Fibroblast of mammary gland (primary cell): Measurements from ENCODE around the gene TTYH2.

Source experiments
- DNase-seq: peaks from one replicate; pipeline ENCODE4 v3.0.0-alpha.2; 2010; ENCODE audit warnings: low read depth
- H3K4me3 ChIP-seq: 2 replicates; pipeline ENCODE4 v1.5.1; 2011; ENCODE audit warnings: low read depth, mild to moderate bottlenecking, low read length, moderate library complexity; ENCODE audit not compliant: control insufficient read depth
- TF ChIP-seq, protein P1 (sequence below): conservative IDR thresholded peaks from 2 replicates; pipeline ENCODE4 v1.5.1; 2011; ENCODE audit warnings: low read depth, low read length, inconsistent platforms; ENCODE audit not compliant: control insufficient read depth, insufficient read depth

The TTYH2 gene

DNA sequence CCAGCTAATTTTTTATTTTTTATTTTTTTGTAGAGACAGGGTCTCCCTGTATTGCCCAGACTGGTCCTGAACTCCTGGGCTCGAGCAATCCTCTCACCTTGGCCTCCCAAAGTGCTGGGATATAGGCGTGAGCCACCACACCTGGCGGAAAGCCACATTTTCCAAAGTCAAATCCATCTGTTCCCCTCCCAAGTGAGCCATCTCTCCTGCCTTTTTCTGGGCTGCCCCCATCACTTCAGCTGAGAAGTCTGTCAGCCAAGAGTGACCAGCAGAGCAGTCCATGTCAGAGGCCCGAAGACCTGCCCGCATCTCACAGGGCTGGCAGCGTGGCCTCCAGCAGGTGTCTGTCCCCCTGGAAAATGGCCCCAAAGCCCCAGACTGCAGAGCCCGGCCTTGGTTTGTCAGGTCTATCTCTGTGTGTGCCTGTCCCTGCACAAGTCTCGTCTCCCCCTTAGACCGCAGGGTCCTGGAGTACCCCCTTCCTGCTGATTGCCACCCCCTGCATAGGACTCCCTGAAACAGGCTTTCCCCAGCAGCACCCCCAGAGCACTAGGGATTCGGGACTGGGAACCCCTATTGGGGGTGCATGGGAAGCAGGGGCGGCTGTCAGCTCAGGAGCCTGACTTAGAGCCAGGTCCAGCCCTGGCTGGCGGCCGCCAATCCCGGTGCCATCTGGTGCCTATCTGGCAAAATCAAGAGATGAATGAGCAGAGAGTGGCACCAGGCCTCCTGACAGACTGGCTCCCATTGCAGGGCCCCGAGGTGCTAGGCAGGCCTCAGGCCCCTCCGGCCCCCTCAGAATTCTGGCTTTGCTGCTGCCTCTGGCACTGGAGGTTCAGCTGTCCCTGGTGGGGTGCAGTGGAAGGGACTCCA is 7.8 kb downstream of the TTYH2 start:
- H3K4me3 ChIP-seq = no peak overlapping the region
- no peak for DNase-seq
- TF ChIP-seq, protein P1, sequence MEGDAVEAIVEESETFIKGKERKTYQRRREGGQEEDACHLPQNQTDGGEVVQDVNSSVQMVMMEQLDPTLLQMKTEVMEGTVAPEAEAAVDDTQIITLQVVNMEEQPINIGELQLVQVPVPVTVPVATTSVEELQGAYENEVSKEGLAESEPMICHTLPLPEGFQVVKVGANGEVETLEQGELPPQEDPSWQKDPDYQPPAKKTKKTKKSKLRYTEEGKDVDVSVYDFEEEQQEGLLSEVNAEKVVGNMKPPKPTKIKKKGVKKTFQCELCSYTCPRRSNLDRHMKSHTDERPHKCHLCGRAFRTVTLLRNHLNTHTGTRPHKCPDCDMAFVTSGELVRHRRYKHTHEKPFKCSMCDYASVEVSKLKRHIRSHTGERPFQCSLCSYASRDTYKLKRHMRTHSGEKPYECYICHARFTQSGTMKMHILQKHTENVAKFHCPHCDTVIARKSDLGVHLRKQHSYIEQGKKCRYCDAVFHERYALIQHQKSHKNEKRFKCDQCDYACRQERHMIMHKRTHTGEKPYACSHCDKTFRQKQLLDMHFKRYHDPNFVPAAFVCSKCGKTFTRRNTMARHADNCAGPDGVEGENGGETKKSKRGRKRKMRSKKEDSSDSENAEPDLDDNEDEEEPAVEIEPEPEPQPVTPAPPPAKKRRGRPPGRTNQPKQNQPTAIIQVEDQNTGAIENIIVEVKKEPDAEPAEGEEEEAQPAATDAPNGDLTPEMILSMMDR = no peak

DNA sequence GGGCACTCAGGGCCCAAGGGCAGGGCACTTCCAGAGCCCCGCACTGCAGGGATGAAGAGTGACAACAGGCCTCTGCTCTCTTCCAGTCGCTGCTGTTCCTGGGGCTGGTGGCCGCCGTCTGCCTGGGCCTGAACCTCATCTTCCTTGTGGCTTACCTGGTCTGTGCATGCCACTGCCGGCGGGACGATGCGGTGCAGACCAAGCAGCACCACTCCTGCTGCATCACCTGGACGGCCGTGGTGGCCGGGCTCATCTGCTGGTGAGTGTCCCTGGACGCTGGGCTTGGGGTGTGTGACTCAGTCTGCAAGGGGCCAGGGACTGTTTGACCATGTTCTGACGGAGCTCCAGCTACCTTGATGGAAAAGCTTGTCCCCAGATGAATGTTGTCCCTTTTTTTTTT is 9.0 kb downstream of the TTYH2 start:
- DNase-seq = no peak
- TF ChIP-seq, protein P1 = no peak
- H3K4me3 ChIP-seq = no peak overlapping the region

DNA sequence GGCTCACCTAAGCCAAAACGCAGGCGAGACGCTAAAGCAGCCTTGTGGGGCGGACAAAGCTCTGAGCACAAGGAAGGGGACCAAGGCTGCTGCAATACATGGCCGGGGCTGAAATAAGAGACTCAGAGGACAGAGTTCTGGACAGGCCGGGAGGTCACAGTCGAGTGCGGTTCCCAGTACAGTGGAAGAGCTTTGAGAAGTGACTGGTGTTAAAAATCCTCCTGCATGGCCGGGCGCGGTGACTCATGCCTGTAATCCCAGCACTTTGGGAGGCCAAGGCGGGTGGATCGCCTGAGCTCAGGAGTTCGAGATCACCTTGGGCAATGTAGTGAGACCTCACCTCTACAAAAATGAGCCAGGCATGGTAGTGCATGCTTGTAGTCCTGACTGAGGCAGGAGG is 10.5 kb downstream of the TTYH2 start:
- no peak overlapping the region for H3K4me3 ChIP-seq
- no peak for DNase-seq
- TF ChIP-seq, protein P1 = no peak

DNA sequence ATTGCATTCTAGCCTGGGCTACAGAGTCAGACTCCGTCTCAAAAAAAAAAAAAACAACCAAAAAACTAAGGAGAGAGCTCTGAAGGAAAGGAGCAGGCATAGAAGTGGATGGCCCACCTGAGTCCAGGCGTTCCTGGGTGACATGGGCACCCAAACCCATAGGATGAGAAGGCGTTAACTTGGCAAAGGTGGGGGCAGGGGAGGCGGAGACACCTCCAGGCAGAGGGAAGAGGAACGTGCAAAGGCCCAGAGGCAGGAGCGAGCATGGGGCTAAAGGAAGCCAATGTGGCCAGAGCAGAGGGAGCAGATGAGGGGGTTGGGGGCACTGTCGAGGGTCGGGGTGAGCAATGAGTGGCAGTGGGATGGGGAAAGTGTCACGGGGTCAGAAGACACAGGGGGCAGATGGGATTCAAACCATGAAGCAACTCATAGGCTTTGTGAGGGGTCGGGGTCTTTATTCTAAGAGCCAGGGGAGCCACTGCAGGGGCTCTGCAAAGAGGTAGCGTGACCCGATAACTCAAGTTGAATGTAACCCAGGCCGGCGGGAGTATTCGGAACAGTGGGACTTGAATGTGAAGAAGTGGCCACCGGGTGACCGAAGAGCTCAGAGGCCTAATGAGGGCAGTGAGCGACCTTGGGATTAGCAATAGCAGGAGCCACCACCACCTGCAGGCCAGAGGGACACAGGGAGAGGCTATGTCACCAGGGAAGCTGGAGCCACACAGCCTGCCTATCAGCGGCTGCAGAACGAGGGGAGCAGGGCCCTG is 11.8 kb downstream of the TTYH2 start:
- DNase-seq = no peak
- TF ChIP-seq, protein P1 = no peak
- H3K4me3 ChIP-seq = no peak overlapping the region

DNA sequence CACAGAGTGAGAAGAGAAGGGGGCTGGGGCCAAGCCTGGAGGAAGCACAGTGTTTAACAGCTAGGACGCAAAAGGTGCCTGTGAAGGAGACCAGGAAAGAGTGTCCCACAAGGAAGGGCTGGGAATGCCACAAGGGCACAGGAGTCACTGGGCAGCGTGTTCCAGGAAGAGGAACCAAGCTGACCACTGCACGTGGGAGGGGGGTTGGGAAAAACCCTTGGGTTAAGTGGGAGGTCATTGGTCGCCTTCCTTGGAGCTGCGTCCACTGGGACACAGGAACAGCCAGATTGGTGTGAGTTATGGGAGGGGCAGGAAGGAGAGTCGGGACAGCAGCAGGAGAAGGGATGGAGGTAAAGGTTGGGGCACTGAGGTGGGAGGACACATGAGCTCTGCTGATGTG is 12.9 kb downstream of the TTYH2 start:
- no peak for DNase-seq
- H3K4me3 ChIP-seq = no peak overlapping the region
- TF ChIP-seq, protein P1 = no peak

DNA sequence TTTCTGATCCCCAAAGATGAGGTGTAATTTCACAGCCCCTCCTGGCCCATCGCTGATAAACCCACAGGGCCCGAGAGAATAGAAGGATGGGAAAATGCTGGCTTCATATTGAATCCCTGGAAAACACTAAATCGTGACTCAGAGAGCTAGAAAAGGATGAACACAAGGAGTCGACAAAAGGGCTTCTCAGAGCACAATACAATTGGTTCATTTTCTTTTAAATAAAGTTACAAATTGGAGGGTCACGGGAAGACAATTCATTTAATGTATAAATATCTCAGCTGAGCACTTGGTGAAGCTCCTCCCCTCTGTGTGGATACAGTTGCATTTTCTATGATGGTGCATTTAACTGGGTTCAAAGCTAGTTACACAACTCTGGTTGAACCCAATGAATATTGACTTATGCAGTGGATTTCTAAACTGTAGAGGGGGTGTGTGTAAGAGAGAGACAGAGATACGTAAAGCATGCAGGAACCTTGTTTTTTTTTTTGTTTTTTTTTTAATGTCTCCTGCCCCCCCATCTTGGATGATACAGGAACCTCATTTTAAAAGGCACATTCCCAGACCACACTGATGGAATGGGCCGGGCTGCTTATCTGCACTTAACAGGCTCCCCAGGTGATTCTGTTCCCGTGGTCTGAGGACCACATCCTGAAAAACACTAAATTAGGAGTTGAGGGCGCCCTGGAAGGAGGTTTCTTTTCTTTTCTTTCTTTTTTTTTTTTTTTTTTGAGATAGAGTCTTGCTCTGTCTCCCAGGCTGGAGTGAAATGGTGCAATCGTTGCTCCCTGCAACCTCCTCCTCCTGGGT is 14.1 kb downstream of the TTYH2 start:
- TF ChIP-seq, protein P1 = no peak
- DNase-seq = no peak

More for the DNA sequence above, 14.1 kb downstream of the TTYH2 start:
- H3K4me3 ChIP-seq = no peak overlapping the region
